Activated CD8-positive, alpha-beta memory T cell treated with anti-CD3 and anti-CD28 coated beads, Interleukin-2, amount 50 U/mL, for 24 hours (primary cell): ENCODE results near the gene HOXB5.

ENCODE experiments used
- DNase-seq: peaks from one replicate; pipeline ENCODE4 v3.0.0-alpha.2; 2020; ENCODE audit errors: extremely low read depth

The HOXB5 gene

DNA sequence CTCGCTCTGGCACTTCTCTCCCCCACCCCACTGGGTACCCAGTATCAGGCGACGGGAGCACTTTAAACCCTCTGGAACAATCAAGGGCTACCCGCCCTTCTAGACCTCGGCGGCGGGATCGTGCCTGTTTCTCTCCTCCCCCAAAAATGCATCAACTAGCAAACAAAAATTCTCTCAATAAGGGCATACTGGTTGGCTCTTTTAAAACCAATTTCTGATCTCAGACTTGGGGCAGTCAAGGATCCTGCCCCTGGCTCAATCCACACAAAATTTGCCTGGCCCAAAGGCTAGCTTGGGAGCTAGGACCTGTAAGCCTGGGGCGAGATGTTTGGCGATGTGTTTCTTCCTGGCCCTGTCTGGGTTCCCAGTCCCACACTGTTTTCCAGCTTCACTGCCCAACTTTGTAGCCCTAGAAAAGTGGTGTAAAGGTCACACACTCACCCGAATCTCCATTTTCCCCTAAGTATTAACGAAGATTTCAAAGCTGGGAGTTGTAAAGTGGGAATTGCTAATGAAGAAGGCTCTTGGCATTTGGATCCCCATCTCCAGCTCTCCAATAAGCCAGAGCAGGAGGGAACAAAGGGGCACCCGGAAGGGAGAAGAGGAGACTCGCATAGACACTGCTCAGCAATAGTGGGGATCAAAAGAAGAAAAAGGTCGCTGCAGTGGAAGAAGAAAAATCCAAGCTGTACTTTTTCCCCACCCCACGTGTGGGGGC, 34.3 kb downstream of the HOXB5 start:
- DNase-seq = no peak

DNA sequence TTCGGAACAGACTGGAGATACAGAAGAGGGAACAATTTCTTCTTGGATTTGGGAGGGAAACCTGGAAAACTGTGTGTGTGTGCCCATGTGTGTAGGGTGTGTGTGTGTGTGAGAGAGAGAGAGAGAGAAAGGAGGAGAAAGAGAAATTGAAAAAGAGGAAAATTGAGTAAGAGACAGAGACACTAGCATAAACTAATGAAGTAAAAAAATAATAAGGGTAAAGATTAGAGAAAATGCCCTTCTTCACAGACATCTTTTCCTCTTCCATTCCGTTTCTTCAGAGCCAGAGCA, 34.8 kb downstream of the HOXB5 start:
- DNase-seq = no peak

DNA sequence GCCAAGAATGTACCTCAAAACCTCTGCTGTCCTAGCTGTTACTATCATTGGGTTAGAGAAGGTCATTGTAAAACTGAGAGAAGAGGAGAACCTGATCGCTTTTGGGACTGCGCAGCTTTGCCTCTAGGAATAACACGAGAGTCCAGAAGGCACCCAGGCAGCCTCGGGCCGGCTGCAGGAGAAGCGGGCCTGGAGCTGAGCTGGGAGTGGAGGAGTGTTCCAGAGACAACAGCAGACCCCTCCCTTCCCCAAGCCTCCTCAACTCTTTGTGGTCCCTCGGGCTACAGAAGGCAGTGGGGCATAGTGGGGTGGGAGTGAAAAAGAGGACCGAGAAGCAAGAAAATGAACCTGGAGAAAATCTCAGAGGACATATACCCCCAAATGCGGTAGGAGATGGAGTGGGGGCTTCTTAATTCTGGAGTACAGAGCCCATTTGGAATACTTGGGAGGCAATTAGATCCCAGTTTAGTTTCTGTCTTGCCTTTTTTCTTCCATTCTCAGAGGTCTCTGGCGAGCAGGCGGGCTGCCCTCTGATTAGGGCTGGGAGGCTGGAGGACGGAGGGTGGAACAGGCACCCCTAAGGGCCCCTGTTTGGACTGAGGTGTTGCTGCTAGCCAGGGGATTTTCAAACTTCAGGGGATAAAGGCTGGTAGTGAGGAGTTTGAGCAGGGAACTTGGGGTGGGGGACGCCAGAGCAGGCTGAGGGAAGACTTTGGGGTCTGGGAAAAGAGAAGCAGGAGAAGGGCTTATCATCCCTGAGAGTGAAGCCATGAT, 35.3 kb downstream of the HOXB5 start:
- DNase-seq = no peak

DNA sequence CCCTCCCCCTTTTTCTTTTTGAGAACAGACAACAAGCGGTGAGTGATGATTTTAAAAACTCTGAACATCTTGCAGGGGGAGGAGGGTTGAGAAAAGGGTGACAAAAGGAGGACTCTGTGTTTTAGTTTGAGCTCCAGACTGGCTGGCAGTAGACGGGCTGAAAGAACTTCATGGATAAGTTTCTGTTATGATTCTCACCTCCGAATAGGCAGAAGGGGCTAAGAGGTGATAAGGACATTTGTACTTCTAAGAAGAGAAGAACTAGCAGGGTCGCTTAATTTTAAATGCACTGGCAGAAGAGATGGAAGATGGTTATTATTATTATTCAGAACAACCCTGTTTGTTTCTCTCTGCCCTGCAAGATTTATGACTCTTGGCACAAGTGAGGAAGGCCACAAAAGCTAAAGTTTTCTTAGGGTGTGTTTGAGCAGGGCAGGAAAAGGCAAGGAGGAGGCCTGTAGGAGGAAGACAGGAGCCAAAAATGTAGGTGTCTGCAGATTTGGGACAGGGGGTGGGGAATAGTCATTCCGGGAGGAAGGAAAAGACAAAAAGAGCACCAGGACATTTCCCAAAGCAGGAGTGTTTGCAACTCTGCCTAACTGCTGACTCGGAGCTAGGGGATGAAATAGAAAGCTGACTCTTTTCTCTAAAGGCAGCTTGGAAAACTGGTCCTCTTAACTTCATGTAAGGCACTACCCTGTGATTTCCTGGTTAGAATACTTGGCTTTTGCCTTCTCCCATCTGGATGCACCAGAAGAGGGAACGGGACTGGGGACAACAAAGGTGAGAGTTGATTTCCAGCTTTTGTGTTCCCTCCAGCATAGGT, 36.8 kb downstream of the HOXB5 start:
- DNase-seq = no peak

DNA sequence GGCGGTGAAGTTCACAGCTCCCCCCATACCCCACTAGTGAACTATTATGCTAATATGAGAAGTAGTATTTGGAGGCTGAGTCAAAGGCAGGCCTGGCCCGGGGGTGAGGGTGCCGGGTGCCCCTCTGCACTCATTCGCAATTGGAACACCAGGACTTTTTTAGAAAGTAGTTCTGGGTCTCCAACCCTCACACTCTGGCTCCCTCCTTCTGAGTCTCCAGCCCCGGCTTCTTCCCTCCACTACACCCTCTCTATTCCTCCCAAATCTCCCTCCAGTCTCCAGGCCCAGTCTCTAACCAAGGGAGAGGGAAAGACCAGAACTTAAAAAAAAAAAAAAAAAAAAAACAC, 37.4 kb downstream of the HOXB5 start:
- DNase-seq = no peak

DNA sequence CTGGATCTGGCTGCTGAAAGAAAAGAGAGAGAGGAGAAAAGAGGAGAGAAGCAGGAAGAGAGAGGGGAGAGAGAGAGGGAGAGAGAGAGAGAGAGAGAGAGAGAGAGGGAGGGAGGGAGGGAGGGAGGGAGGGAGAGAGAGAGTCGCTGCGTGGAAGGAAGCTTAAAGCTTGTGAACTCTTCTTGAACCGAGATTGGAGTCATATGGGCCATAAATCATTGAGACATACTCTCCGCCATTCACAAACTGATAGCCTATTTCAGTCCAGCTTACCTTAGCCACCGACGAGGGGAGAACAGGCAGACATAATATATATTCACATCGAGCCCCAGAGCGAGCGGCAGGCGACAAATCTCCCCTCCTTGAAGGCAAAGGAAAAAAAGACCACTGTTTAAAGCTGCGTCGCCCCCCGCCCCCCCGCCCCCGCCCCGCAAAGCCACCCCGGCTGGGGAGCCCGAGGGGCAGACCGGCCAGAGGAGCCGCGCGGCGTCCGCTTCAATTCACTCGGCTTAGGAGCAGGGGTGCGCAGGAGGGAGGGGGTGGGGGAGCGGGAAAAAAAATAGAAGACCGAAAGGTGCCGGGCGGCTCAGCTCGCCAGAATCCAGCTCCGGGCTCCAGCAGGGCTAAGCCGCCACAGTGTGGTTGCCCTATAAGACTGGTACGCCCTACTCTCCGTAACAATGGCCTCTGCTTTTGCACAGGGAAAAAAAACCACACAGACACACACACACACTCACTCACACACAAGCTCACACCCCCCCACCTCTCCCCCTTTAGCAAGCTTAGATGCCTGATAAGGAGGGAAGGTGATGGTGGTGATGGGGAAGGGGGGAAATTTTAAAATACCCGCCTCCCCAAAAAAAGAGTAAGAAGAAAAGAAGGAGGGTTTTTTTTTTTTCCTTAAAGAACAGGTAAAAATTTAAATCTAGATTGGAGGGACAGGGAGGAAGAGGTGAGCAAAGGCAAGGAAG, 38.0 kb downstream of the HOXB5 start:
- DNase-seq = no peak

DNA sequence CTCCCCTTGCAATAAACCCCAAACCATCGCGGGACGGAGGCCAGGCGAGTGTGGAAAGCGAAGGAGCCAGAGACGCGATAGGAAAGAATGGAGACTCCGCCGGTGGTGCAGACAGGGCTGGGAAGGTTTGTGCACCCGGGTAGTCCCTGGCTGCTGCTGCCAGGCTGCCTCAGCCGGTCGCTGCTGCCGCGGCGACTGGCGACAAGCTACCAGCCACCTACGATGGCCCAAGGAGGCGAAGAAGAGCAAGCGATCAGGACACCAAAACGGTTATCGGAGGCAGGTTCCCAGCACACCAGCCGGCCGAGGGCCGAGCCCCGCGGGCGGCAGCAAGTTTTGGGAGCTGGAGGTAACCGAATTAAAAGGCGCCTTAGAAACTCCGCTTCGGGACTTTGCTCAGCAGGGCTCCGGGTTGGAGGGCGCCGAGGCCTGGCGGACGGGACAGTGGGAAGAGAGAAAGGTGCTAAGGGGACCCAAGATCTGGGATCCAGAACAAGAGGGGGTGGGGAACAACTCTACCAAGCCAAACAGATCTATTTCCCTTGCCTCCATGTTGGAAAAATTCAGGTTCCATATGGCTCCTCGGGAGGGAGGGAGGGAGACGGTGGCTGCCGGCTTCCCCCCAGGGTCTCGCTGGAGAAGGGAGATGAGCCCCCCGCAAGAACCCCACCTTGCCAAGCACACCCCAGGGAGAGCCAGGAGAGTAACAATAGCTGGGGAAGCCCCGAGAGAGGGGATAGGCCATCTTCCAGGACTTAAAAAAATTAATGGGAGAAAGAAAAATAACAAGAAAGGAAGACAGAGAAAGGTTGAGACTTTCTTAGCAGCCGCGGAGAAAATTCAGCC, 38.9 kb downstream of the HOXB5 start:
- DNase-seq = no peak

DNA sequence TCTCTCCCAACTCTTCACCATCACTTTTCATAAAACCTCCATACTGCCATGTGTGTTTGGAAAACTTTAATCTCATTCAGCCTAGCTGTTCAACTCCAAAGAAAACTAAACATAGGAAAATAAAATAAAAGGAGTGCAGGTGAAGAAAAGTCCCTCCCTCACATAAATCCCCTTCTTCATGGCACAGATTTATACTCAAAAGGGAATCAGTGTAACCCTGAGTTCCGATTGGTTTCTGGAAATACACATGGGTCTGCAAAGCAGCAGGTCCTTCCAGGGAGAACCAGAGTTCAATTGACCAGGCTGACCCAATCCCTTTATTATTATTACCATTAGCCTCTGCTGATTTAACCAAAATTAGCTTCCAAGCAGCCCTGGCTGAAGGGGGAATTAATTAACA, 39.8 kb downstream of the HOXB5 start:
- DNase-seq = no peak

DNA sequence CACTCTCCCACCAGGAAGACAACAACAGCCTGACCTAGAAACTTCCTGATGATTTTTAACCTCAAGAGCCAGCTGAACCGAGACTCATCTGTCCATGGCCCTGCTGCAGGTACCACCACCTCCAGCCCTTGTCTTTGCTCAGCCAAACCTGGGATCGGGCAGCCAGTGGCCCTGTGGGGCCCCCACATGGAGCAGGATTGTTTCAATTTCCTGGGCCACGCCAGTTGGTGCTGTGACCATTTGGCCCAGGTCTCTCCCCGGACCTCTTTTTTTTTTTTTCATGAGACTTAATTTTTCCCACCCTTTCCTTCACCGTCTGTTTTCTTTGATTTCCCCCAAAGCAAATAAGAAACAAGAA, 40.4 kb downstream of the HOXB5 start:
- no peak for DNase-seq

DNA sequence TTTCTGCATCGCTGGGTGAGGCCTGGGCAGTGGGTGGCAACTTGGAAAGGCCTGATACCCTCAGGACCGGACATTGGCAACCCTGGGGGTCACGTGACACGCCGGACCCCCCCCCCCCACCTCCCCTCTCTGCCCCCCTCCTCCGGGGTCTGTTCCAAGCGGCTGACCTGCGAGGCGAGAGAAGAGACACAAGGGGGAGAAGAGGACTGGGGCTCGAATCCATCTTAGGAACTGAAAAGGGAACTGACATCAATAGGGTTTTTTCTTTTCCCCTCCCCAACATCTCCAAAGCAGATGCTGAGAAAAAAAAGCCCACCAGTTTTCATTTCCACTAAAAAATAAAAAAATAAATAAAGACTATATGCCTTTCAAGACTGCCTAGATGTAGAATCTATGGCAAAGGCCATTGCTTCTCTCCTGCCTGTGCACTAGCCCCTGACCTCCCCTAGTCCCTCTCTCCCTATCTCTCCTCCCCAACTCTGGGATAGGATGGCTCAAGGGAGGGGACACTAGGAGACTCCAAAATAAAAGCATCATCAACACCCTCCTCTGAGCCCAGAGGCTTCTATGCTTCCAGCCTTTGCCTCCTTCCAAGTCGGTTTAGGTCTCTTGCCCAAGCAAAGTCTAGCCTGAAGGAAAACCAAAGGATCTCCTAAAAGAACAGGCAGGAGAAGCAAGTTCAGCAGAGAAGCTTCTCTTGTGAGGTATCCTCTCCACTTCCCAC, 41.0 kb downstream of the HOXB5 start:
- DNase-seq = no peak

DNA sequence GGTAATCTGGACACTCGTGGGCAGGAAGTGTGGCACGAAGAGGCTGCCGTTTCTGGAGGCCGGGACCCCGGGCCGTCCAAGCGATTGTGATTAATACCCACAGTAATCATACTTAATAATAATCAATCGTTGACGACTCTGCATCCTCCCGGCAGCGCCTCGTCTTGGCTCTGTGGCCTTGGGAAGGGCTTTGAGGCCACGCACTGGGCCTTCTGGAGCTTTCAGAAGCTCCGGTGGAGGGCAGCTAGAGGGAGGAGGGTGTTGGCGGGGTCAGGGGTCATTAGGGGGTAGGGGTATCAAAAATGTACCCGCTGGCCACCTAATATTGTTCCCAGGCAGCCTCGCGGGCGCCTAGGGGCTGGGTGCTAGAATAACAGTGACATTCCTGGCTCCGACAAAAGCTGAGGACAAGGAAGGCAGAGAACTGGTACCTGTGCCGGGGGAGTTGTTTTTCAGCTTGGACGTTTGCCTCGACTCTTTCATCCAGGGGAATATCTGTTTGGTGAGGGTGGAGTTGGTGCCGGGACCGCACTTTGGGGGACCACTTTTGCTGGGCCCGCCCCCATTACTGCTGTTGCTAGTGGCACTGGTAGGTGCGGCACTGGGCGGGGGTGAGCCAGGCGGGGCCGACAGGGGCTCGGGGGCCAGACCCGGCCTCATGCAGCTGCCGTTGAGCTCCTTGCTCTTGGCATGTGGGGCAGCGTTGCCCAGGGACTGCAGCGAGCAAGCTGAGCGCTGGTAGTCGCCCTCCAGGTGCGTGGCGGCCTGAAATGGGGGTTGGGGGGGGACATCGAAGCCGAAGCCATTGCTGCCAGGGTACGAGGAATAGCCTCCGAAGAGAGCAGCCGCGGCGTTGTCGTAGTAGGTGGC, 41.7 kb downstream of the HOXB5 start:
- no peak for DNase-seq

DNA sequence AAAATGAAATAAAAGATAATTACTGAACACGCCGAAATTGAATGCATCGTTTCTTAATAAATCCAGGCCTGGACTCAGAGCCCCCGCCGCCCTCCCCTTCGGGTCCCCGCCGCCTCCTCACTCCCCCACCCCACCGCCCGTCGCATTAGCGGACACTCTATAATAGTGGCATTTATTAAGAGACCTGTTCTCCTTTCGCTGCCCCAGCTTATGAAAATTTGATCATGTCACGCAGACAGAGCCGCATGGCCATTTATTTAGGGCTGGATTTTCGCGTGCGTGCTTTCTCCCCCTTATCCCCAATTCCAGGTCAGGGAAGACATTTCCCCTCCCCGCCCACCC, 42.4 kb downstream of the HOXB5 start:
- no peak for DNase-seq

DNA sequence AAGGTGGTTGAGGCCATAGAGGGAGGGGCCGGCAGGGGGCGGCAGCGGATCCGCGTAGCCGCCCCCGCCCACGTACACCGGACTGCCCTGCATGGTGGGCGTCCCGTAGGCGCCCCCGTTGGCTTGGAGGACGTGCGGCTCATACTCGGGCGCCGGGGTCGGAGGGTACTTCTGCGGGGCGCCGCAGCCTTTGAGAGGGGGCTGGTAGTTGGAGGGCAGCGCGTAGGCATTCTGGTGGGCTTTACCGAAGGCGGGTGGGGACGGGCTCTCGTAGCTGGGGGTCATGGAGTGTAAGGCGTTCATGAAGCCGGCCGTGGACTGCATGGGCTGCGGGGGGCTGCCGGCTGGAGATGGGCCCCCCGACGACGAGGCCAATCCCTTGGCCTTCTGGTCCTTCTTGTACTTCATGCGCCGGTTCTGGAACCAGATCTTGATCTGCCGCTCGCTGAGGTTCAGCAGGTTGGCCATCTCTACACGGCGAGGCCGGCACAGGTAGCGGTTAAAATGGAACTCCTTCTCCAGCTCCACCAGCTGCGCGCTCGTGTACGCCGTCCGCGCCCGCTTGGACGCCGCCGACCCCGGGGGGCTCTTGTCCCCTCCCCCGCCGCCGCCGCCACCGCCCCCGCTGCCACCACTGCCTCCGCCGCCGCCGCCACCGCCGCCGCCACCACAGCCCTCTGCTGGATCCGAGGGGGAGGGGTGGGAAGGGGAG, 42.9 kb downstream of the HOXB5 start:
- no peak for DNase-seq

DNA sequence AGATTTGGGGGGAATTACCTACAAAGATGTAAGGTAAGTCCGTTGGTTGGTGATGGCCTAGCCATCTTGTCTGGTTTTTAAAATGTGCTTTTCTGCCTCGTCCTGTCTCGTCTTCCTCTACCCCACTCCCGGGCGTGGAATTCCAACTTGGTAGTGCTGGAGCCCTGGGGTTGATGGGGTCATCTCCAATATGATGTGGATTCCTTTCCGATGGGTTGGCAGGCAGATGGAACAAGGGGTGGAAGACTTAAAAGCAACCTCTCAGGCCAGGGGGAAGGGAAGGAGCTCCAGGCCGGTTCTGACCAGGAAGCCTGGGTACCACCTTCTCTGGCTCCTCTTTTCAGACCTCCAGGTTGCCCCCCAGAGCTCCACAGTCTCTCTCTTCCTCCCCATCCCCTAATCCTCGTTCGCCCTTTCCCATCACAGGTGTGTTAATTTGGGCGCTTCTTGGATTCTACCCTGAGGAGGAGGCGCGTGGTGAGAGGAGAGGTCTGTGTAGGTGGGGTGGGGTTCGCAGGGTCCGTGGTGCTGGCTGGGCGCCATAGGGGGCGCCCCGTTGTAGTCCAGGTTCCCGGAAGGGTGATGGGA, 43.6 kb downstream of the HOXB5 start:
- no peak for DNase-seq

DNA sequence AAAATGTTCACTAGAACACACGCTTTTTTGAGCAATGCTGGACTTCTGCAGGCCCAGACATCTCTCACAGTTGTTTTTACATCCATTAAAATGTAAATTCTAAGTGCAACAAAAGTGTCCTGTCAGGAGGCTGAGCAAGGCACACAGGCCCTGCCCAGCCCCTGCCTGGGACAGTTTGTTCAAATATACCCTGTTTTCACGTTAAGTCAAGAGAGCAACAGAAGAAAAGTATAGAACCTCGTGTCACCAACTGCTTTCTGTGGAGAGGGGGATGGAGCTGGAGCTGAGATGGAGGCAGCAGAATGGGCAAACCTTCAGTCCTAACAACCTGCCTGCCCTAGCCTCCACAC, 44.3 kb downstream of the HOXB5 start:
- no peak for DNase-seq

DNA sequence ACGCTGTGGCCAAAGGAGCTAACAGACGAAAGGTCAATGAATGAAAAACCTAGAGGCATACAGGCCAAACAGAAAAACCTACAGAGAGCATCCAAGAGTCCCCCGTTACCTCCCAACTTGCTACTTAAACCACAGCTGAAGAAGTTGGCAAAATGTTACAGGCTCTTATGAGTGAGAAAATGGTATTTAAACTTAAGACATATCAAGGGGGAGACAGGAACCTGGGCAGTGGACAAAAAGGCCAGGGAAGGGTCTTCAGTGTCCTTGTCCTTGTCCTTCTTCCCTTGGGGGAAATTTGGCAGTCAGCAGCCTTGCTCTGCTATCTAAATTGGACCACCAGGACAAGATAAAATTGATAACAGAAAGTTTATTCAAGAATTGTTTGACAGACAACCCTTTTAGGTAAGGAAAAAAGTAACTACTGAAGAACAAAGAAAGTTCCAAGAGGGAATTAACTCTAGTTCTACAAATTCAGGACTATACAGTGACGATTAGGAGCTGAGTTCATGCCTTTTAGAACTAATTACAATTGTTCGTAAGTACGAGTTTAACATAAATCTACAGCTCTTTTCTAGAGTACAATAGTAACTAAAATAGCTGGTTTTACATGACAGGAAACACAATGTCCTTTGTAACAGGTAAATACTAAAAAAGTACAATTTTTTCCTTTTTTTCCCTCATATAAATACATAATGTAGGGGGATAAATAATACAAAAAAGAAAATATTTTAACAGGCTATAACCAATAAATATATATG, 44.9 kb downstream of the HOXB5 start:
- DNase-seq = no peak

DNA sequence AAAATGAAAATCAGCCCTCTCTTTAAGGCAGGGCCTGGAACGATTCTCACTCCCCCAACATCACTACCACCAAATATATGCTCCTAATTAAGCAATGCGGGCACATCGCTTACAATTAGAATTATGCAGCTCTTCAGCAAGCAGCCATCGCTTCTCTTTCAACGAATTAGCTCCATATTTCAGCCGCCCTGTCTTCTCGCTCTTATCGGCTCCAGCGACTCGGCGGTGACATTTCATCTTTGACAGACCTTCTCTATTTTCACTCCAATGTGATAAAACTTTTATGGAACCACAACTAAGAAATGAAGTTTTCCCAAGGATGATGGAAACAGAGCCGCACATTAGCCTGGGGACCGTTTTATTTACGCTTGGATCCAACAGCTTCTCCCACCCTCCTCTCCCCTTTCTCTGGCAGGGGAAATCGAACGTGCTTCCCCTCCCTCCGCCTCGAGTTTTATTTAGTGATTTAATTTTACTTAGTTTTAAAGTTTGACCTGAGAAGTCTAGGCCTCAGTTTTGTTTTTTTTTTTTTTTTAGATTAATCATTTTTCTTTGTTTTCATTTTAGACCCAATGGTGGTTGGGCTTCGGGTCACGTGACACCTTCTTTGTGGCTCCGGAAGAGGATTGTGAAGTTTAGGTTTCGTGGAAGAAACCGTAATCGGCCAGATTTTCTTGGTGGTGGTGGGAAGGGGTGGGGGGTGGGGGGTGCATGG, 45.6 kb downstream of the HOXB5 start:
- no peak for DNase-seq
